Neuronal stem cell (in vitro differentiated cells): ENCODE results near the gene SLC6A11.

Experiments used
- DNase-seq: peaks from one replicate; pipeline ENCODE4 v3.0.0-alpha.2; 2013; ENCODE audit warnings: low spot score
- H2AFZ ChIP-seq: one replicate; pipeline ENCODE4 v1.6.1; 2013; ENCODE audit warnings: mild to moderate bottlenecking, low read length, inconsistent platforms
- H2AK5ac ChIP-seq: 2 replicates; pipeline ENCODE4 v1.6.1; 2013; ENCODE audit warnings: low read depth, mild to moderate bottlenecking, inconsistent platforms, low read length, moderate library complexity, mixed read lengths
- H2BK120ac ChIP-seq: 2 replicates; pipeline ENCODE4 v1.6.1; 2013; ENCODE audit warnings: low read depth, mild to moderate bottlenecking, inconsistent platforms, low read length, moderate library complexity, mixed read lengths
- H2BK12ac ChIP-seq: one replicate; pipeline ENCODE4 v1.6.1; 2013; ENCODE audit warnings: low read length, inconsistent platforms
- H2BK15ac ChIP-seq: 2 replicates; pipeline ENCODE4 v1.6.1; 2013; ENCODE audit warnings: mild to moderate bottlenecking, low read length, inconsistent platforms, mixed read lengths
- H2BK5ac ChIP-seq: one replicate; pipeline ENCODE4 v1.6.1; 2013; ENCODE audit warnings: inconsistent platforms, mild to moderate bottlenecking, low read length, moderate library complexity
- H3K14ac ChIP-seq: one replicate; pipeline ENCODE4 v1.6.1; 2013; ENCODE audit warnings: low read length, inconsistent platforms
- H3K18ac ChIP-seq: 2 replicates; pipeline ENCODE4 v1.6.1; 2013; ENCODE audit warnings: low read length, inconsistent platforms
- H3K23ac ChIP-seq: 2 replicates; pipeline ENCODE4 v1.6.1; 2013; ENCODE audit warnings: low read depth, mild to moderate bottlenecking, mixed read lengths, low read length, inconsistent platforms; ENCODE audit not compliant: poor library complexity
- H3K27ac ChIP-seq: replicated peaks from 3 replicates; pipeline ENCODE4 v1.5.1; 2013; ENCODE audit warnings: low read length, inconsistent platforms
- H3K27me3 ChIP-seq, 3 experiments: 2 replicates each; pipeline ENCODE4 v1.6.1; 2013; ENCODE audit warnings: low read length in 3 of 3, mild to moderate bottlenecking in 2 of 3, inconsistent platforms in 1 of 3, low read depth in 1 of 3, mixed read lengths in 1 of 3, moderate library complexity in 1 of 3; ENCODE audit not compliant: control insufficient read depth in 3 of 3, insufficient read depth in 3 of 3
- H3K36me3 ChIP-seq, 2 donors: replicated peaks in 1 of 2; 2 replicates each; pipeline ENCODE4 v1.6.1; 2013; ENCODE audit warnings: low read length in 2 of 2; ENCODE audit not compliant: control insufficient read depth in 2 of 2, insufficient read depth in 2 of 2
- H3K4ac ChIP-seq: 2 replicates; pipeline ENCODE4 v1.6.1; 2013; ENCODE audit warnings: inconsistent platforms, mild to moderate bottlenecking, low read length, moderate library complexity
- H3K4me1 ChIP-seq, 2 donors: 1 replicate in 1 of 2; 2 replicates in 1 of 2; pipeline ENCODE4 v1.6.1; 2013; ENCODE audit warnings: low read length in 2 of 2, low read depth in 1 of 2; ENCODE audit not compliant: control insufficient read depth in 2 of 2, insufficient read depth in 1 of 2
- H3K4me2 ChIP-seq: one replicate; pipeline ENCODE4 v1.6.1; 2013; ENCODE audit warnings: mild to moderate bottlenecking, low read length, inconsistent platforms; ENCODE audit not compliant: insufficient read depth, poor library complexity, severe bottlenecking
- H3K4me3 ChIP-seq, 2 donors: 2 replicates each; pipeline ENCODE4 v1.5.1; 2013; ENCODE audit warnings: low read length in 2 of 2, mild to moderate bottlenecking in 2 of 2, inconsistent platforms in 1 of 2, moderate library complexity in 1 of 2
- H3K79me1 ChIP-seq: one replicate; pipeline ENCODE4 v1.6.1; 2013; ENCODE audit warnings: low read depth, mild to moderate bottlenecking, inconsistent platforms, low read length, moderate library complexity
- H3K9ac ChIP-seq: one replicate; pipeline ENCODE4 v1.6.1; 2013; ENCODE audit warnings: mild to moderate bottlenecking, low read depth, low read length, inconsistent platforms; ENCODE audit not compliant: poor library complexity
- H3K9me3 ChIP-seq, 2 donors: replicated peaks in 1 of 2; 2 replicates each; pipeline versions ENCODE3 to v1.6.1; 2013; ENCODE audit warnings: low read length in 2 of 2, mild to moderate bottlenecking in 2 of 2, inconsistent platforms in 1 of 2, low read depth in 1 of 2, mixed read lengths in 1 of 2, moderate library complexity in 1 of 2; ENCODE audit not compliant: control insufficient read depth in 2 of 2, insufficient read depth in 1 of 2
- H4K8ac ChIP-seq: one replicate; pipeline ENCODE4 v1.6.1; 2013; ENCODE audit warnings: low read depth, mild to moderate bottlenecking, inconsistent platforms, low read length, moderate library complexity
- H4K91ac ChIP-seq: one replicate; pipeline ENCODE4 v1.6.1; 2013; ENCODE audit warnings: low read length, low read depth, mild to moderate bottlenecking, inconsistent platforms; ENCODE audit not compliant: poor library complexity
- WGBS, 2 donors: extraction: QIAGEN DNeasy Blood & Tissue Kit; methylation state at CpG; one replicate each; pipeline ENCODE4 v1.1.7; 2013; ENCODE audit warnings: missing lambda C conversion rate in 2 of 2, mixed read lengths in 1 of 2; ENCODE audit not compliant: insufficient read length in 2 of 2, insufficient replicate concordance in 1 of 2; ENCODE audit errors: extremely low coverage in 2 of 2; 5-methylcytosine and 5-hydroxymethylcytosine counted together

SLC6A11 gene

DNA sequence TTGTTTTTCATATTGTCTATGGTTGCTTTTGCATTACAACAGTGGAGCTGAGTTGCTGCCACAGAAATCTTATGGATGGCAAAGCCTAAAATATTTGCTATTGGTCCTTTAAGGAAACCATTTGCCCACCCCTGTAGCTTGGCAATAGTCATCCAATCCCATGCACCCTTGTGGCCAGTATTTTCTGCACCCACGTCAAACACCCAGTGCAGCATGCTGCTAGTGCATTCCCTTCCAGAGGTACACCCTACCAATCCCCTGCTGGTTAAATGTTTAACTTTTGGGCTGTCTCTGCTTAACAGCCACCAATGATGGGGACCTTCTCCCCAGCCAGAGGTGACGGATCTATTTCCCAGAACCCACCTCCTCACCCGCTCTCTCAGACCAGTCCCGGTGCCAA lies 23.8 kb upstream of the SLC6A11 start:
- no peaks in the 10 kb centered on the region for H3K9me3 ChIP-seq
- DNase-seq, result no peak
- no CpG with 5 or more reads among the region's 4 CpGs for WGBS, 2 donors
- H3K27ac ChIP-seq, result no peak overlapping the region
- no peak overlapping the region for H3K4me2 ChIP-seq
- H3K4me3 ChIP-seq, result no peak overlapping the region
- H4K91ac ChIP-seq, result no peak overlapping the region
- H3K14ac ChIP-seq, result no peak overlapping the region
- no peak overlapping the region for H2BK5ac ChIP-seq
- no peaks in the 10 kb centered on the region for H3K4me1 ChIP-seq
- no peak overlapping the region for H2BK12ac ChIP-seq
- H3K27me3 ChIP-seq, result no peaks in the 10 kb centered on the region
- H3K36me3 ChIP-seq, result no peaks in the 10 kb centered on the region
- H2BK15ac ChIP-seq, result no peak overlapping the region
- no peak overlapping the region for H3K23ac ChIP-seq
- no peak overlapping the region for H3K18ac ChIP-seq
- no peaks in the 10 kb centered on the region for H3K79me1 ChIP-seq
- H3K9ac ChIP-seq, result no peak overlapping the region
- no peak overlapping the region for H3K4ac ChIP-seq
- no peak overlapping the region for H4K8ac ChIP-seq
- H2BK120ac ChIP-seq, result no peak overlapping the region
- H2AK5ac ChIP-seq, result no peak overlapping the region
- H2AFZ ChIP-seq, result no peak overlapping the region

DNA sequence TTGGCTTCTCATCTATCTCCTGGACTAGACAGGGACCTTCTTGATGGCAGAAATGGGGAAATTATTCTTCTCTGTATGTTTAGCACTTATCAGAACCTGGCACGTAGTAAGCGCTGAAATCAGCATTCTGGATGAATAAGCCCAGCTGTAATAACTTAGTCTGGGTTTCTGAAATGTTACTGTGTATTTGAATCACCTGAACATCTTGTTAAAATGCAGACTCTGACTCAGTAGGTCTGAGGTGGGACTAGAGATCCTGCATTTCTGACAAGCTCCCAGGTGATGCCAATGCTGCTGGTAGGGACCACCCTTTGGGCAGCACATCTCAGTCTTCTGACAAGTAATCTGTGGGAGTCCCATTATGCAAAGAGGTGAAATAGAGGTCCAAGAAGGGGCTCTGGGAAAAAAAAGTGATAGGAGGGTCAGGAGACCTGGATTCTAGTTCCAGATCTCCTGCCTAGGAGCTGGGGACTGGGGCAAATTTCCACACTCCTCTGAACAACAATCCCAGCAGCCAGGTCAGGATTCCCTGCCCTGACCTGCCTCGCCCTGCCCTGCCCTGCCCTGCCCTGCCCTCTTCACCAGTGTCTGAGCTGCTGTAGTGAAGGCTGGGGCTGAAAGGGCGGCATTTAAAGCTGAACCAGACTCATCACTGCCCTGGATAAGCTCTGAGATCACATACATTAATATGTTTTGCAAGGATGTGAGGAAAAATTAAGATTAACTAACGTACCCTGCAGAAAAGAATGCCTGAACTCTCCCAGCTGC lies 17.2 kb upstream of the SLC6A11 start:
- Histone ChIP-seq H3K27ac (no peak overlapping the region), H3K14ac (peak overlapping the region; percentile 89), H4K8ac (no peak overlapping the region), H4K91ac (no peak overlapping the region), H3K27me3 (no peaks in the 10 kb centered on the region), H3K4me2 (no peak overlapping the region), H2AK5ac (no peak overlapping the region), H3K9ac (peak overlapping the region; percentile 70), H3K18ac (peak overlapping the region; percentile 71), H3K4ac (no peak overlapping the region), H3K36me3 (no peaks in the 10 kb centered on the region), H3K23ac (no peak overlapping the region), H2BK120ac (no peak overlapping the region), H2BK12ac (peak overlapping the region; percentile 90), H3K4me3 (no peak overlapping the region), H2BK5ac (no peak overlapping the region), H3K79me1 (peaks cover 2% of the 10 kb centered on the region), H3K9me3 (no peaks in the 10 kb centered on the region), H3K4me1 (no peaks in the 10 kb centered on the region), H2BK15ac (no peak overlapping the region), H2AFZ (no peak overlapping the region)
- DNase-seq, result no peak
- WGBS, 2 donors, result no CpG with 5 or more reads among the region's 5 CpGs

GRCh38 chr3:10804183-10804648 lies 11.8 kb upstream of the SLC6A11 start:
- Histone ChIP-seq H3K14ac (no peak overlapping the region), H3K23ac (no peak overlapping the region), H4K8ac (no peak overlapping the region), H3K36me3 (no peaks in the 10 kb centered on the region), H2BK120ac (no peak overlapping the region), H3K9ac (no peak overlapping the region), H3K18ac (no peak overlapping the region), H4K91ac (no peak overlapping the region), H3K9me3 (no peaks in the 10 kb centered on the region), H2AK5ac (no peak overlapping the region), H3K4me1 (no peaks in the 10 kb centered on the region), H2AFZ (no peak overlapping the region), H3K4ac (no peak overlapping the region), H3K27ac (no peak overlapping the region), H2BK12ac (no peak overlapping the region), H3K4me2 (no peak overlapping the region), H2BK5ac (no peak overlapping the region), H2BK15ac (no peak overlapping the region), H3K79me1 (no peaks in the 10 kb centered on the region), H3K4me3 (no peak overlapping the region), H3K27me3 (no peaks in the 10 kb centered on the region)
- no peak for DNase-seq
- no CpG with 5 or more reads among the region's 2 CpGs for WGBS, 2 donors

- Histone ChIP-seq H2AFZ (no peak overlapping the region), H3K9ac (no peak overlapping the region), H2BK120ac (no peak overlapping the region), H4K91ac (no peak overlapping the region), H3K18ac (no peak overlapping the region), H2BK12ac (no peak overlapping the region), H3K4ac (no peak overlapping the region), H2BK5ac (no peak overlapping the region), H3K27ac (no peak overlapping the region), H3K36me3 (no peaks in the 10 kb centered on the region), H2BK15ac (no peak overlapping the region), H3K79me1 (no peaks in the 10 kb centered on the region), H2AK5ac (no peak overlapping the region), H3K4me1 (no peaks in the 10 kb centered on the region), H3K4me2 (no peak overlapping the region), H3K14ac (no peak overlapping the region), H3K27me3 (no peaks in the 10 kb centered on the region), H3K4me3 (no peak overlapping the region), H3K23ac (no peak overlapping the region), H4K8ac (no peak overlapping the region), H3K9me3 (no peaks in the 10 kb centered on the region)
- WGBS, 2 donors, result no CpG with 5 or more reads among the region's 4 CpGs
- no peak for DNase-seq
Observed at GRCh38 chr3:10806006-10806405, 10.0 kb upstream of the SLC6A11 start.
